Ovary (tissue), 3 donors: ENCODE data around the gene THAP10.

Experiments used
- EP300 ChIP-seq: sonication (generic); formaldehyde crosslinking; IDR thresholded peaks from one replicate; pipeline ENCODE4 v1.6.1; 2017; ENCODE audit warnings: antibody characterized with exemption
- TF ChIP-seq, protein P1 (sequence below), 3 donors: fragments of 450-650 bp in 2 of 3; fragments of 200-600 bp in 1 of 3; IDR thresholded peaks; one replicate each; pipeline versions ENCODE4 v1.5.1 to v1.8.0; 2016 to 2022; ENCODE audit warnings: antibody characterized with exemption in 3 of 3, mild to moderate bottlenecking in 1 of 3
- donor health status: DM: no; HTN: no; CAD: no.

DNA sequence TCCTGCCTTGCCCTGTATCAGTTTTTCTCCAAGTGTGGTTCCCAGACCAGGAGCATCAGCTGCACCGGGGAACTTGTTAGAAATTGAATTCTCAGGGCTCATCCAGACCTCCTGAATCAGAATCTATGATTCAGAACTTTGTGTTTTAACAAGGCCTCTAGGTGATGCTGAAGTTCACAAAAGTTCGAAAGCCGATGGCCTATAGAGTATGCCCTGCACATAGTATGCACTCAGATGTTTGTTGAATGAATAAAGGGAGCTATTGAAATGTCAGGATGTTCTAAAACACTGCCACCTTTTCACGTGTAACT, 37.6 kb downstream of the THAP10 start:
- TF ChIP-seq, protein P1, sequence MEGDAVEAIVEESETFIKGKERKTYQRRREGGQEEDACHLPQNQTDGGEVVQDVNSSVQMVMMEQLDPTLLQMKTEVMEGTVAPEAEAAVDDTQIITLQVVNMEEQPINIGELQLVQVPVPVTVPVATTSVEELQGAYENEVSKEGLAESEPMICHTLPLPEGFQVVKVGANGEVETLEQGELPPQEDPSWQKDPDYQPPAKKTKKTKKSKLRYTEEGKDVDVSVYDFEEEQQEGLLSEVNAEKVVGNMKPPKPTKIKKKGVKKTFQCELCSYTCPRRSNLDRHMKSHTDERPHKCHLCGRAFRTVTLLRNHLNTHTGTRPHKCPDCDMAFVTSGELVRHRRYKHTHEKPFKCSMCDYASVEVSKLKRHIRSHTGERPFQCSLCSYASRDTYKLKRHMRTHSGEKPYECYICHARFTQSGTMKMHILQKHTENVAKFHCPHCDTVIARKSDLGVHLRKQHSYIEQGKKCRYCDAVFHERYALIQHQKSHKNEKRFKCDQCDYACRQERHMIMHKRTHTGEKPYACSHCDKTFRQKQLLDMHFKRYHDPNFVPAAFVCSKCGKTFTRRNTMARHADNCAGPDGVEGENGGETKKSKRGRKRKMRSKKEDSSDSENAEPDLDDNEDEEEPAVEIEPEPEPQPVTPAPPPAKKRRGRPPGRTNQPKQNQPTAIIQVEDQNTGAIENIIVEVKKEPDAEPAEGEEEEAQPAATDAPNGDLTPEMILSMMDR (IDR thresholded peaks at IDR 0.05): no peak
- no peak for TF ChIP-seq EP300
